Endothelial cell of umbilical vein (primary cell): ENCODE data around the gene PALB2. TPM values are rescaled to one million over a fixed set of nuclear protein-coding genes. Genes with fewer than 3 reads are reported as not detected.

ENCODE experiments used
- BruUV-seq: library from RNA; stranded (reverse); fragments of 400-500 nt; replicated peaks from 2 replicates; lab custom pipeline; 2021; lab: Mats Ljungman, UMichigan
- CTCF ChIA-PET: fragments of 300-600, 350-600 bp; sonication (Branson Sonifier 250); formaldehyde crosslinking; loops from one replicate; lab custom pipeline; 2021; ENCODE audit warnings: antibody characterized with exemption, inconsistent platforms; lab: Charles Lee
- POLR2A ChIA-PET: fragments of 300-600, 350-600 bp; sonication (Branson Sonifier 250); formaldehyde crosslinking; loops from one replicate; lab custom pipeline; 2021; ENCODE audit warnings: antibody characterized with exemption, inconsistent platforms; lab: Charles Lee
- DNase-seq: peaks from one replicate; pipeline ENCODE4 v3.0.0-alpha.2; 2011; ENCODE audit warnings: low read depth, low spot score
- FAIRE-seq: peaks from 2 replicates; lab custom pipeline; 2011; peaks lifted over from hg19 to GRCh38; lab: Jason Lieb, UNC
- H2AFZ ChIP-seq: 2 replicates; pipeline ENCODE4 v1.6.0; 2012; ENCODE audit warnings: low read depth, low read length, control low read depth, inconsistent platforms
- H3K27ac ChIP-seq: 2 replicates; pipeline ENCODE4 v1.5.1; 2011; ENCODE audit warnings: low read depth, mild to moderate bottlenecking, control low read depth, low read length, moderate library complexity; ENCODE audit not compliant: insufficient read depth
- H3K27me3 ChIP-seq, 2 experiments: 2 replicates each; pipeline versions ENCODE4 v1.6.0 to v1.6.1; 2011; ENCODE audit warnings: low read length in 2 of 2, mixed read lengths in 1 of 2; ENCODE audit not compliant: control insufficient read depth in 2 of 2, insufficient read depth in 2 of 2
- H3K36me3 ChIP-seq, 2 experiments: 2 replicates in 1 of 2; 3 replicates in 1 of 2; pipeline ENCODE4 v1.5.1; 2011; ENCODE audit warnings: low read length in 2 of 2, mild to moderate bottlenecking in 1 of 2, moderate library complexity in 1 of 2; ENCODE audit not compliant: control insufficient read depth in 2 of 2, insufficient read depth in 2 of 2; ENCODE audit errors: extremely low read depth in 1 of 2
- H3K4me1 ChIP-seq: 3 replicates; pipeline ENCODE4 v1.5.1; 2011; ENCODE audit warnings: mild to moderate bottlenecking, low read length; ENCODE audit not compliant: control insufficient read depth, insufficient read depth; ENCODE audit errors: extremely low read depth
- H3K4me2 ChIP-seq: 2 replicates; pipeline ENCODE4 v1.6.1; 2011; ENCODE audit warnings: low read length, control low read depth, mixed read lengths; ENCODE audit not compliant: insufficient read depth
- H3K4me3 ChIP-seq, 3 experiments: fragments of 200-600 bp in 1 of 3; sonication (generic), shearing (Covaris generic) in 1 of 3; replicated peaks in 1 of 3; 2 replicates each; pipeline ENCODE4 v1.5.1; 2011 to 2016; ENCODE audit warnings: control low read depth in 3 of 3, low read length in 3 of 3, mild to moderate bottlenecking in 2 of 3, inconsistent platforms in 1 of 3, low read depth in 1 of 3, moderate library complexity in 1 of 3; ENCODE audit not compliant: insufficient read depth in 1 of 3
- H3K79me2 ChIP-seq: 2 replicates; pipeline ENCODE4 v1.6.0; 2012; ENCODE audit warnings: low read length, inconsistent platforms; ENCODE audit not compliant: control insufficient read depth, insufficient read depth
- H3K9ac ChIP-seq: replicated peaks from 2 replicates; pipeline ENCODE3; 2011; ENCODE audit warnings: low read length, control low read depth; ENCODE audit not compliant: insufficient read depth; ENCODE audit errors: extremely low read depth
- H3K9me1 ChIP-seq: replicated peaks from 3 replicates; pipeline ENCODE4 v1.6.0; 2011; ENCODE audit warnings: mild to moderate bottlenecking, low read length; ENCODE audit not compliant: control insufficient read depth, insufficient read depth; ENCODE audit errors: extremely low read depth
- H3K9me3 ChIP-seq: replicated peaks from 2 replicates; pipeline ENCODE4 v1.5.1; 2012; ENCODE audit warnings: low read length, inconsistent platforms; ENCODE audit not compliant: control insufficient read depth, insufficient read depth
- H4K20me1 ChIP-seq: replicated peaks from 2 replicates; pipeline ENCODE3; 2011; ENCODE audit warnings: mild to moderate bottlenecking, low read length; ENCODE audit not compliant: control insufficient read depth, insufficient read depth; ENCODE audit errors: extremely low read depth
- CTCF ChIP-seq, 2 donors: IDR thresholded peaks; 1 replicate in 1 of 2; 2 replicates in 1 of 2; pipeline ENCODE4 v1.5.1; 2011; ENCODE audit warnings: low read length in 2 of 2, mild to moderate bottlenecking in 2 of 2, moderate library complexity in 2 of 2, control low read depth in 1 of 2, inconsistent platforms in 1 of 2, low read depth in 1 of 2; ENCODE audit not compliant: insufficient read depth in 1 of 2; ENCODE audit errors: extremely low read depth in 1 of 2
- EZH2 ChIP-seq: IDR thresholded peaks from 2 replicates; pipeline ENCODE4 v1.6.1; 2012; ENCODE audit warnings: borderline replicate concordance, low read depth, mild to moderate bottlenecking, moderate library complexity, low read length, inconsistent platforms; ENCODE audit not compliant: severe bottlenecking
- FOS ChIP-seq: IDR thresholded peaks from 2 replicates; pipeline ENCODE4 v1.6.1; 2011; ENCODE audit warnings: mild to moderate bottlenecking, low read length, moderate library complexity, borderline replicate concordance; ENCODE audit not compliant: insufficient read depth
- GATA2 ChIP-seq: IDR thresholded peaks from 2 replicates; pipeline ENCODE4 v1.7.0; 2011; ENCODE audit warnings: low read depth, mild to moderate bottlenecking, moderate library complexity, mixed read lengths, low read length; ENCODE audit not compliant: insufficient read length, insufficient read depth
- JUN ChIP-seq: IDR thresholded peaks from 2 replicates; pipeline ENCODE4 v1.6.1; 2011; ENCODE audit warnings: borderline replicate concordance, low read depth; ENCODE audit not compliant: insufficient read length, insufficient read depth
- MAX ChIP-seq: IDR thresholded peaks from 2 replicates; pipeline ENCODE4 v1.6.1; 2011; ENCODE audit not compliant: insufficient read depth, insufficient read length
- MYC ChIP-seq: IDR thresholded peaks from one replicate; pipeline ENCODE4 v1.6.1; 2011; ENCODE audit warnings: mild to moderate bottlenecking, low read depth, low read length
- POLR2A ChIP-seq: IDR thresholded peaks from 2 replicates; pipeline ENCODE4 v1.6.1; 2012; ENCODE audit warnings: low read depth, mild to moderate bottlenecking, control low read depth, low read length
- POLR2AphosphoS5 ChIP-seq: IDR thresholded peaks from 2 replicates; pipeline ENCODE4 v1.6.1; 2012; ENCODE audit warnings: low read depth, mild to moderate bottlenecking, control low read depth, low read length, moderate library complexity; ENCODE audit not compliant: insufficient read depth
- dilution Hi-C: fragments of 300-500 bp; cut with MboI; formaldehyde crosslinking; loops from one replicate; pipeline ENCODE4 v1.15.0; 2019; ENCODE audit warnings: low sequenced_read_pairs; ENCODE audit not compliant: extremely low pct_ligation_motif_present
- intact Hi-C: fragments of 100-400 bp; cut with micrococcal nuclease; formaldehyde crosslinking; loops from one replicate; pipeline ENCODE4 v1.10.0; 2022
- polyA plus RNA-seq, 4 experiments: library from polyadenylated mRNA; depleted of rRNA in 3 of 4; stranded (reverse) in 3 of 4; unstranded in 1 of 4; fragments of >200 nt; gene quantifications; 2 replicates each; pipeline versions ENCODE4 v1.2.1 to v1.2.3, GENCODE V29; 2011 to 2012; ENCODE audit warnings: missing spikeins in 1 of 4
- total RNA-seq: library from RNA; stranded (reverse); gene quantifications from 2 replicates; pipeline ENCODE4 v1.2.3, GENCODE V29; 2021

PALB2 gene
- total and polyA plus RNA-seq, 2 donors (not counting 3 experiments of a cell fraction or from before 2014, with no cell fraction given) = 5.1 to 15.6 TPM

GRCh38 chr16:23562505-23562904, 78.6 kb downstream of the PALB2 start:
- BruUV-seq = no TSS peak
- ChIA-PET POLR2A (no interaction called here), CTCF (no interaction called here)
- peaks cover 30% of the 10 kb centered on the region for H3K79me2 ChIP-seq
- no peaks in the 10 kb centered on the region for H3K9me1 ChIP-seq
- TF ChIP-seq CTCF (IDR thresholded peaks at IDR 0.05; ENCODE audit: extremely low read depth in 1 of 2, insufficient read depth in 1 of 2, low read depth in 1 of 2, low read length in 2 of 2) = no peak
- no peak for TF ChIP-seq FOS
- TF ChIP-seq MAX = no peak
- intact Hi-C loops (no loop called here), dilution Hi-C loops (no loop called here)
- H3K4me1 ChIP-seq = peaks cover 10% of the 10 kb centered on the region
- H3K9ac ChIP-seq = no peak overlapping the region
- DNase-seq (no peak), FAIRE-seq (no peak)
- no peak overlapping the region for H3K4me3 ChIP-seq
- H3K4me2 ChIP-seq = no peak overlapping the region
- H3K9me3 ChIP-seq = no peaks in the 10 kb centered on the region
- no peaks in the 10 kb centered on the region for H3K27me3 ChIP-seq
- peaks cover 31 to 42% of the 10 kb centered on the region in 2 experiments for H3K36me3 ChIP-seq
- H4K20me1 ChIP-seq = no peaks in the 10 kb centered on the region
- H2AFZ ChIP-seq = no peak overlapping the region
- H3K27ac ChIP-seq = no peak overlapping the region

- Histone ChIP-seq H4K20me1 (no peaks in the 10 kb centered on the region), H2AFZ (no peak overlapping the region), H3K4me2 (no peak overlapping the region), H3K9me1 (no peaks in the 10 kb centered on the region), H3K27me3 (no peaks in the 10 kb centered on the region), H3K79me2 (peaks cover 30% of the 10 kb centered on the region), H3K9me3 (no peaks in the 10 kb centered on the region), H3K4me3 (no peak overlapping the region), H3K9ac (no peak overlapping the region), H3K27ac (no peak overlapping the region), H3K36me3 (peaks cover 31 to 37% of the 10 kb centered on the region in 2 experiments), H3K4me1 (peaks cover 11% of the 10 kb centered on the region)
- intact Hi-C loops (no loop called here), dilution Hi-C loops (no loop called here)
- BruUV-seq = no TSS peak
- FAIRE-seq = no peak
- no peak for TF ChIP-seq EZH2
- TF ChIP-seq POLR2AphosphoS5 = no peak
- no peak for TF ChIP-seq FOS
- TF ChIP-seq MAX = no peak
- no peak for TF ChIP-seq CTCF (IDR thresholded peaks at IDR 0.05; ENCODE audit: extremely low read depth in 1 of 2, insufficient read depth in 1 of 2, low read depth in 1 of 2, low read length in 2 of 2)
- no peak for TF ChIP-seq GATA2
- no peak for TF ChIP-seq POLR2A
- TF ChIP-seq JUN = no peak
- no peak for TF ChIP-seq MYC
- no peak for DNase-seq
- POLR2A ChIA-PET = interaction anchor here (0.7 kb wide), 1 partner anchor 40 kb away, joined by 3 read pairs; no protein-coding TSS in a partner anchor
- CTCF ChIA-PET = no interaction called here
Observed at GRCh38 chr16:23561586-23561985, 79.5 kb downstream of the PALB2 start.
